Measurements from ENCODE around the gene CCDC92.
A peak's percentile ranks its signal among the peaks of the same experiment; 100 is the strongest.

The CCDC92 gene

GRCh38 chr12:124002021-124002644 is 29.5 kb upstream of the CCDC92 start:
- no peak for DNase-seq (ENCODE audit: low read depth, low spot score)

GRCh38 chr12:124001343-124001742 is 28.7 kb upstream of the CCDC92 start:
- no peak for DNase-seq (ENCODE audit: low read depth, low spot score)

DNA sequence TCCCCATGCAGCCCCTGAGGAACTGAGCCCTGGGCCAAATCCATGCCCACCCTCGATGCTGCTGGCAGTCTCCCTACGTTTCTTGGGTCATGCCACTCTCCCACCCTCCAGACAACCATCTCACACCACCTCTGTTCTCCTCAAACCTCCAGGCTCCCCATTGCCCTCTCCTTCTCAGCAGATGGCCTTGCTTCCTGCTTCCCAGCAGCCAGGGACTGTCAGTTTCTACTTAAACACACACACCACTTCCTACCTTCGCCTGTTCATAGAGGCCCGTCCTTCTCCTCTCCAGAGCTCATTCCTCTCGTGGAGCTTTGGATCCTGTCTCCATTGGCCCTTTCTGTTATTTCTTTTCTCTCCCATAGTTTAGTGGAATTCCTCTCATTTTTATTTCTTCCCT is 27.5 kb upstream of the CCDC92 start:
- no peak for DNase-seq (ENCODE audit: low read depth, low spot score)

- no peak for DNase-seq (ENCODE audit: low read depth, low spot score)
These were observed 26.3 kb upstream of the CCDC92 start for GRCh38 chr12:123998991-123999359.

DNA sequence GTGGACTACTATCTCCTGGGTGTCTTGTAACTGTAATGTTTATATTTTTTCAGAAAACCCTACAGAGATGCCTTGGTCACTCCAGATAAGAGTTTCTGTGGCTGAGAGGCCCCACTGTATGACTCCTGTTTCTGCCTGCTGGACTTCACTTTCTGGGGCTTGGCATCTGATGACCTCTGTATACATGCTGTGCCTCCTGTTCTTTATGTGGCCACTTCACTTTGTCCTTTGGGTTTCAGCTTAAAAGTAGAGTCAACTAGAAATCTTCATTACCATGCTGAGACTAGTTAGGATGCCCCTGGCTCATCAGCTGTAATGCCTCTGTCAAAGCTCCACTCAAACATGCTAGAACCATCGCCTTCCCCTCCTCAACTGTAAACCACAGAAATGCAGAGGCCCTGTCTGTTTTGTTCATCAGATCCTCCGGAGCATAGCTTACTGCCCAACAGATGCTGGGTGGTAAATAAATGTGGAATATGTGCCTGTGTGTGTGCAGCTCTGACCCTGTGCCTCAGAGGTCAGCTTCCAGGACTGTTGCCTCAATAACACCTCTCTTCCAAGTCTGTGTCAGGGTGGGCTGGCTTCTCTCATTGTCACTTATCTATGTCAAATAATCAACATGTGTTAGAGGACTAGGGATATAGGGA is 25.8 kb upstream of the CCDC92 start:
- DNase-seq (ENCODE audit: low read depth, low spot score), result no peak

- no peak for DNase-seq (ENCODE audit: low read depth, low spot score)
These were observed 25.3 kb upstream of the CCDC92 start for GRCh38 chr12:123997908-123998307.

DNA sequence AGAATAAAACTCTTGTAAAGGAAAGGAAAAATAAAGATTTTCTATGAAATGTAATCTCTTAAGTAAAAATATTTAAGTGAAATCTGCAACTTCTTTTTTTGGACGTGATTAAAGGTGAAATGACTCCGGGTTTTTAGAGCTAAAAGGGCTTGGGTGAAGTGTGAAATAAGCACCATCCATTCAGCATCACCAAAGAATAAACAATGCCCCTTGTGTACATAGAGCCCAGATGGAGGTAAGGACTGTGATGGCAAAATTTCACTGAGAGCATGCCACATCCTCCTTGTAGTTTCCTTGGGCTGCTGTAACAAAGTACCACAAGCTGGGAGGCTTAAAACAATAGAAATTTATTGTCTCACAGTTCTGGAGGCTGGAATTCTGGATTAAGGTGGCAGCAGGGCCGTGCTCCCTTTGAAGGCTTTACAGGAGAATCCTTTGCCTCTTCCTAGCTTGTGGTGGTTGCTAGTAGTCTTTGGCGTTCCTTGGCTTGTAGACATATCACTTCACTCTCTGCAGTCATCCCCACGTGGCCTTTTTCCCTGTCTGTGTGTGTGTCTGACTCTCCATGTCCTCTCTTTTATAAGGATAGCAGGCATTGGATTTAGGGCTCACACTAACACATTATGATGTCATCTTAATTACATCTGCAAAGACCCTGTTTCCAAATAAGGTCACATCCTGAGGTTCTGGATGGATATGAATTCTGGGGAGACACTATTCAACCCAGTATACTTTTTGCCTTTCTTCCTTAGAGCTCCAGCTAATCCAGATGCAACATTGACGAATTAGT is 24.6 kb upstream of the CCDC92 start:
- DNase-seq (ENCODE audit: low read depth, low spot score), result no peak

GRCh38 chr12:123996581-123996980 is 23.9 kb upstream of the CCDC92 start:
- no peak for DNase-seq (ENCODE audit: low read depth, low spot score)

DNA sequence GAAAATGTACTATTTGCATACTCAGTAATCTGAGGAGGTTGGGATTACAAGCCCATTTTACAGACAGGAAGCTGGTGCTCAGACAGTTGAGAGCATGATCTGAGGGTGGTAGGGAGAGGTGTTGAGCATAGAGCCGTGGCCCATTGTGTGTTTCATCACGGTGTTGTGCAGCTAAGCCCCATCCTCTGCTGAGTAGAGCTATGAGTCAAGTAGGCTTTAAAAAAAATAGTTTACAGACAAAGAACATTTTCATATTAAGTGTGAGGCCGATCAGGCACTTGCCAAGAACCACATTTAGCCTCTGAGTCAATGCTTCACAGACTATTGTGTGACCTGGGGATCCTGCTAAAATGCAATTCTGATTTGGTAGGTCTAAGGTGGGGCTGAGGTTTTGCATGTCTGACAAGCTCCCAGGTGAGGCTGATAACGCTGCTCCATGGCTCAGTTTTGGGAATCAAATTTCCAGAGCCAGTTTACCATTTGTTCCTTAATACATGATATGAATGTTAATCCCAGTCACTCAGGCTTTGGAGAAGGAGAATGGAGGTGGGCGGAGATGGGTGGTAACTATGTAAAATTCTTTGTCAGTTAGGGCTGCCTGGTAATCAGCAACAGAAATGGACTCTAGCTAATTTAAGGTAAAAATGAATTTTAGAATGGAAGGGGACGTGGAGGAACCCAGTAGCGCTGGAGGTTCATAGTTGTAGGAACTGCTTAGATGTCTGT is 22.6 kb upstream of the CCDC92 start:
- no peak for DNase-seq (ENCODE audit: low read depth, low spot score)

GRCh38 chr12:123992118-123992825 is 19.6 kb upstream of the CCDC92 start:
- no peak for DNase-seq (ENCODE audit: low read depth, low spot score)

GRCh38 chr12:123991372-123991951 is 18.8 kb upstream of the CCDC92 start:
- DNase-seq (ENCODE audit: low read depth, low spot score), result no peak

- DNase-seq (ENCODE audit: low read depth, low spot score), result no peak
These were observed 17.9 kb upstream of the CCDC92 start for GRCh38 chr12:123990511-123990910.

DNA sequence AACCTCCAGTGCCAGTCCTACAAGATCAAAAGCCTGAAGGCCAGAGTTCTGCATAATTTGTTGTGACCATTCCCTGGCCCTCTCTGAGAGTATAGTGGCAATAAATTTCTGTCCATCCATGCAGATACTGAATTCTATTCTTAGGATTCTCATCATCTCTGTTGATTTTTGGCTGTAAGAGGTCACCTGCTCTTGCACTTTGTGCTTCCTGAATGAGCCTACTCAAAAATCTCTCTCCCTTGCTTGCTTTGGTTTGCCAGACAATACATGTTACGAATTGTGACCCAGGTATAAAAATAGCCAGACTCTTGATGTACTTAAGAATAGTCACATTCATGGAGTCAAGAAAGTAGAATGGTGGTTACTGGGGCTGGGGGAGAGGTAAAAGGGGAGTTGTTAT is 17.1 kb upstream of the CCDC92 start:
- DNase-seq (ENCODE audit: low read depth, low spot score), result no peak

DNA sequence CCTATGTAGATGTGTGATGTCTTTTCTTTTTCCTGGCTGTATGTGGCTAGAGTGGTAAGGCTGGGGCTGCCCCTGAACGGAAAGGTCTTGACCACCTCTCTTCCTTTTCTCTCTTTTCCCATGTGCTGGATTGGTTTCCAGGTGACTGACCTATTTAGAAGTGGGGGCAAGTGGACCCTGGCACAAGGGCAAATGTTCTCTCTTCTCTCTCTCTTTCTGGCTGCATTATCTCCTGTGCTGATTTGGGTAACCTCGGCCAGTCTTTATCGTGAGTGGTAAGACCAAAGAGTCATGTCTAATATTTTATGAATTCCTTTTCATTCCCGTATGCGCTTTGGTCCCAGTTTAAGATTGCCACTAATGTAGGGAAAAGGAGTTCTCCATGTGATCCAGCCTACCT is 16.5 kb upstream of the CCDC92 start:
- no peak for DNase-seq (ENCODE audit: low read depth, low spot score)

DNA sequence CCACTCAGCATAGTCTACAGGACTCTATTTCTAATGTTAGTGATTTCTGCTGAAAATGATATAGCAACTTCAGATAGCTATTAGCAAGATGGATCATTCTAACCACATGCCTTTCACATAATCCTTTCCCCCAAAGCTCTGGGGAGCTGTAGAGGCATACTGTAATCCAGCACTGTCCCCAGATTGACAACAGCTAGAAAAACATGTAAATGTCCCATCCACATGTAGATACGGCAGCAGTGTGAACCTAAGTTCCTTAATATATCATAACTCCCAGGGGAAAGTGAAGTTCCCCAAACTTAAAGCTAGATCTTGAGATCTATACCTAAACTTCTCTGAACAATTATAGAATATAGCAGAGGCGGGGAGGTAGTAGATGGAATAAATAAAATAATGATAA is 14.4 kb upstream of the CCDC92 start:
- no peak for DNase-seq (ENCODE audit: low read depth, low spot score)

GRCh38 chr12:123986374-123986965 is 13.8 kb upstream of the CCDC92 start:
- no peak for DNase-seq (ENCODE audit: low read depth, low spot score)

- no peak for DNase-seq (ENCODE audit: low read depth, low spot score)
These were observed 12.3 kb upstream of the CCDC92 start for GRCh38 chr12:123984903-123985302.

GRCh38 chr12:123983822-123984485 is 11.3 kb upstream of the CCDC92 start:
- DNase-seq (ENCODE audit: low read depth, low spot score), result peak; percentile 45

DNA sequence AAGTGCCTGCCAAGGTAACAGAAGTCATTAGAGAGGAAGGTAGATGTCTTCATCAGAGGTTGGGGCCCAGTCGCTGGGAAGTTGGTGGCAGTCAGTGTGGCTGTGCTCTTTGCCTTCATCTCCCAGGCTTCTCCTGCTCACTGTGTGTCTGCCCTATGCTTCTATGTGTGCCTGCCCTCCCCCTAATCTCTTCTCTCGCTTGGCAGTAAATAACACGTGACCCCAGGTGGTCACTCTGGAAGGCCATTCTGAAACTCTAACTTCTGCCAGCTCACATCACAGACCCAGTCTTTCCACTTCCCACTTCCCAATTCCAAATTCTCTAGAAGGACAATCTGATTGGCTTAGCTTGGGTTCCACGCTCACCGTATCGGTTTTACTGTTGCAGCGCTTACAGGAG is 9.6 kb upstream of the CCDC92 start:
- no peak for DNase-seq (ENCODE audit: low read depth, low spot score)

DNA sequence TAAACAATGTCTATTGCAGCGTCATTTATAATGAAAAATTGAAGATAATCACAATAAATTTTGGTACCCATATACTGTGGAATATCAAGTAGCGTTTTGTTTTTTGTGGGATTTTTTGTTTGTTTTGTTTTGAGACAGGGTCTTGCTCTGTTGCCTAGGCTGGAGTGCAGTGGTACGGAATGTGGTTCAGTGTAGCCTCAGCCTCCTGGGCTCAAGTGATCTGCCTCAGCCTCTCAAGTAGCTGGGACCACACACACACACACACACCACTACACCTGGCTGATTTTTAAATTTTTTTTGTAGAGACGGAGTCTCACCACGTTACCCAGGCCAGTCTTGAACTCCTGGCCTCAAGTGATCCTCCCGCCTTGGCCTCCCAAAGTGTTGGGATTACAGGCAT is 6.9 kb upstream of the CCDC92 start:
- DNase-seq (ENCODE audit: low read depth, low spot score), result no peak

Measured in smooth muscle cell of the brain vasculature (primary cell).